Left ventricle myocardium inferior (tissue), 1 donor: ENCODE results near the gene RAB9A. TPM values are rescaled to one million over a fixed set of nuclear protein-coding genes. Genes with fewer than 3 reads are reported as not detected.

Experiments used
- DNase-seq: peaks from one replicate; pipeline ENCODE4 v3.0.0-alpha.2; 2020
- H3K27ac ChIP-seq: fragments of 200-600 bp; replicated peaks from 2 replicates; pipeline ENCODE4 v1.8.0; 2021
- H3K27me3 ChIP-seq: fragments of 200-600 bp; 2 replicates; pipeline ENCODE4 v1.8.0; 2021; ENCODE audit warnings: low read depth
- H3K36me3 ChIP-seq: fragments of 200-600 bp; 2 replicates; pipeline ENCODE4 v1.8.0; 2021
- H3K4me1 ChIP-seq: fragments of 200-600 bp; 2 replicates; pipeline ENCODE4 v1.8.0; 2021
- H3K4me3 ChIP-seq: fragments of 200-600 bp; 2 replicates; pipeline ENCODE4 v1.8.0; 2021; ENCODE audit warnings: mild to moderate bottlenecking, moderate library complexity
- H3K9me3 ChIP-seq: fragments of 200-600 bp; replicated peaks from 2 replicates; pipeline ENCODE4 v1.8.0; 2021
- intact Hi-C: fragments of 100-400 bp; cut with micrococcal nuclease; formaldehyde crosslinking; loops from one replicate; pipeline ENCODE4 v1.11.0; 2022
- total RNA-seq: library from RNA; stranded (reverse); fragmentation: NEBNext Ultra II Directional; extraction: Animal tissue kit (Norgen Biotek cat#: 25700); gene quantifications from one replicate; pipeline ENCODE4 v1.2.1, GENCODE V29; 2021
- TF ChIP-seq, protein P1 (sequence below): fragments of 200-600 bp; IDR thresholded peaks from 2 replicates; pipeline ENCODE4 v1.8.0; 2021; ENCODE audit warnings: antibody characterized with exemption, mild to moderate bottlenecking, borderline replicate concordance
- donor health status: DM: no; HTN: yes; CAD: no; lungs with severe emphysema.

The RAB9A gene
- total RNA-seq, 1 donor from 2014 or later = 22.2 TPM

DNA sequence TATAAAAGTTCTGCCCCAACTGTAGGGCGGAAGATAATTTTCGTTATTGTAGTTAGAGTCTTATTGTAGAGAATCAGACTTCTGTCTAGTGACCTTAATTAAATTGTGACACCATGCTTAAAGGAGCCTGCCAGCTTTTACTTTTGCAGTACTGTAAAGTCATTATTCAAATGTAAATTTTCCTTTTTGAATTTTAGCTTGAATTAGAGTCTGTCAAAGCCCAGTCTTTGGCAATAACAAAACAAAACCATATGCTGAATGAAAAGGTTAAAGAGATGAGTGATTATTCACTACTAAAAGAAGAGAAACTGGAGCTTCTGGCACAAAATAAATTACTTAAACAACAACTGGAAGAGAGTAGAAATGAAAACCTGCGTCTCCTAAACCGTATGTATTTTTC lies 67.5 kb downstream of the RAB9A start:
- H3K36me3 ChIP-seq = peaks cover 51% of the 10 kb centered on the region
- no peak overlapping the region for H3K27ac ChIP-seq
- H3K4me3 ChIP-seq = no peak overlapping the region
- no peaks in the 10 kb centered on the region for H3K4me1 ChIP-seq
- H3K9me3 ChIP-seq = no peaks in the 10 kb centered on the region
- intact Hi-C loops = no loop called here
- no peak for DNase-seq
- H3K27me3 ChIP-seq = no peaks in the 10 kb centered on the region
- TF ChIP-seq, protein P1, sequence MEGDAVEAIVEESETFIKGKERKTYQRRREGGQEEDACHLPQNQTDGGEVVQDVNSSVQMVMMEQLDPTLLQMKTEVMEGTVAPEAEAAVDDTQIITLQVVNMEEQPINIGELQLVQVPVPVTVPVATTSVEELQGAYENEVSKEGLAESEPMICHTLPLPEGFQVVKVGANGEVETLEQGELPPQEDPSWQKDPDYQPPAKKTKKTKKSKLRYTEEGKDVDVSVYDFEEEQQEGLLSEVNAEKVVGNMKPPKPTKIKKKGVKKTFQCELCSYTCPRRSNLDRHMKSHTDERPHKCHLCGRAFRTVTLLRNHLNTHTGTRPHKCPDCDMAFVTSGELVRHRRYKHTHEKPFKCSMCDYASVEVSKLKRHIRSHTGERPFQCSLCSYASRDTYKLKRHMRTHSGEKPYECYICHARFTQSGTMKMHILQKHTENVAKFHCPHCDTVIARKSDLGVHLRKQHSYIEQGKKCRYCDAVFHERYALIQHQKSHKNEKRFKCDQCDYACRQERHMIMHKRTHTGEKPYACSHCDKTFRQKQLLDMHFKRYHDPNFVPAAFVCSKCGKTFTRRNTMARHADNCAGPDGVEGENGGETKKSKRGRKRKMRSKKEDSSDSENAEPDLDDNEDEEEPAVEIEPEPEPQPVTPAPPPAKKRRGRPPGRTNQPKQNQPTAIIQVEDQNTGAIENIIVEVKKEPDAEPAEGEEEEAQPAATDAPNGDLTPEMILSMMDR = no peak

DNA sequence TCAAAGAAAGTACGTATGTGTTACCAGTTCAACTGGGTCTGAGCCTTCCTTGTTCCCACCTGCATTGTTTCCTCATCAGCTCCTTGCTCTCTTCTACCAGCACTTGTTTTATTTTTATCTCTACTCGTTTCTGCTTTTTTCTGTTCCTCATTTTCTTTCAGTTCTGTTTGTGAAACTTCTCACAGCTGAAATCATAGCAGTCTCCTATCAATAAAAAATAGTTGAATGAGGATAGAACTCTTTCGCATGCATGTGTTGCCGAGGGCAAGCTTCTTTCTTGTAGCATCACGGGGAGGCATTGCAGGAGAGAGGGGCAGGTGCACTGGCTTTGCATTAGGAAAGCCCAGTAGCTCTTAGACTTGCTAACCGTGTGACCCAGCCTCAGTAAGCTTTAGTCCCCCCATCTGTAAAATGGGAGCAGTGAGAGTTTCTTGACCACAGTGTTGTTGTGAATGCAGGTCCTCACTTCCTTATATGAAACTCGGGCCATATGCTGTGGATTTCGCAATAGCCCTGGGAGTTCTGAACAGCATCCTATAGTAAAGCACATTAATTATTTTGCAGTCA lies 70.3 kb downstream of the RAB9A start:
- peaks cover 8% of the 10 kb centered on the region for H3K4me1 ChIP-seq
- no peaks in the 10 kb centered on the region for H3K27me3 ChIP-seq
- intact Hi-C loops = no loop called here
- TF ChIP-seq, protein P1 = no peak
- no peak for DNase-seq
- no peaks in the 10 kb centered on the region for H3K9me3 ChIP-seq
- peaks cover 52% of the 10 kb centered on the region for H3K36me3 ChIP-seq
- no peak overlapping the region for H3K4me3 ChIP-seq
- H3K27ac ChIP-seq = no peak overlapping the region

Other genes starting within 250 kb of the RAB9A start
- not detected for gene EGFL6, start 119.5 kb upstream of the RAB9A start, total RNA-seq
- gene TCEANC, start 36.0 kb upstream of the RAB9A start, total RNA-seq = 7.9 TPM
- 7.2 TPM for gene TRAPPC2, start 45.5 kb downstream of the RAB9A start, total RNA-seq
- 10.6 TPM for gene OFD1, start 45.6 kb downstream of the RAB9A start, total RNA-seq
- gene GPM6B, start 128.0 kb downstream of the RAB9A start, total RNA-seq = 4.5 TPM